Tibial nerve (tissue), 4 donors: ENCODE data around the gene PHF5A. TPM values are rescaled to one million over a fixed set of nuclear protein-coding genes. Genes with fewer than 3 reads are reported as not detected.

Experiments
- DNase-seq, 2 donors: peaks; one replicate each; pipeline ENCODE4 v3.0.0-alpha.2; 2019; ENCODE audit warnings: low spot score in 2 of 2
- H3K27ac ChIP-seq, 4 donors: fragments of 200-600 bp; sonication (generic) in 3 of 4; one replicate each; pipeline ENCODE4 v1.5.1; 2017 to 2019; ENCODE audit warnings: mild to moderate bottlenecking in 1 of 4
- H3K27me3 ChIP-seq, 2 donors: fragments of 200-600 bp; sonication (generic) in 1 of 2; one replicate each; pipeline versions ENCODE4 v1.5.1 to v1.6.0; 2017 to 2019
- H3K36me3 ChIP-seq, 3 donors: fragments of 200-600 bp; sonication (generic); one replicate each; pipeline ENCODE4 v1.5.1; 2018 to 2019
- H3K4me1 ChIP-seq, 4 donors: fragments of 200-600 bp; sonication (generic) in 3 of 4; one replicate each; pipeline ENCODE4 v1.5.1; 2017 to 2019
- H3K4me3 ChIP-seq, 4 donors: fragments of 200-600 bp; sonication (generic) in 3 of 4; one replicate each; pipeline ENCODE4 v1.5.1; 2017 to 2019; ENCODE audit warnings: mild to moderate bottlenecking in 1 of 4, moderate library complexity in 1 of 4
- H3K9me3 ChIP-seq, 4 donors: fragments of 200-600 bp; sonication (generic) in 3 of 4; one replicate each; pipeline ENCODE4 v1.5.1; 2017 to 2019
- EP300 ChIP-seq, 2 donors: sonication (generic); formaldehyde crosslinking; IDR thresholded peaks; one replicate each; pipeline ENCODE4 v1.6.1; 2017; ENCODE audit warnings: antibody characterized with exemption in 2 of 2, mild to moderate bottlenecking in 1 of 2
- POLR2A ChIP-seq, 2 donors: fragments of 450-650 bp; IDR thresholded peaks; one replicate each; pipeline ENCODE4 v1.6.1; 2017; ENCODE audit warnings: antibody characterized with exemption in 2 of 2, mild to moderate bottlenecking in 2 of 2, moderate library complexity in 2 of 2
- WGBS, 2 donors: methylation state at CpG; one replicate each; pipeline ENCODE4 v1.1.5; 2018; 5-methylcytosine and 5-hydroxymethylcytosine counted together
- total RNA-seq, 4 donors: library from RNA; depleted of rRNA; stranded (reverse); fragments of >200 nt; gene quantifications; one replicate each; pipeline ENCODE4 v1.1.0, GENCODE V29; 2016
- TF ChIP-seq, protein P1 (sequence below), 5 experiments: fragments of 200-600 bp in 3 of 5; fragments of 450-650 bp in 2 of 5; sonication (generic) in 3 of 5; IDR thresholded peaks; one replicate each; pipeline ENCODE4 v1.5.1; 2016 to 2019; ENCODE audit warnings: antibody characterized with exemption in 5 of 5, mild to moderate bottlenecking in 3 of 5, moderate library complexity in 2 of 5

PHF5A gene
- total RNA-seq, 4 donors from 2014 or later, result 32.6 to 51.5 (median 36.4) TPM

DNA sequence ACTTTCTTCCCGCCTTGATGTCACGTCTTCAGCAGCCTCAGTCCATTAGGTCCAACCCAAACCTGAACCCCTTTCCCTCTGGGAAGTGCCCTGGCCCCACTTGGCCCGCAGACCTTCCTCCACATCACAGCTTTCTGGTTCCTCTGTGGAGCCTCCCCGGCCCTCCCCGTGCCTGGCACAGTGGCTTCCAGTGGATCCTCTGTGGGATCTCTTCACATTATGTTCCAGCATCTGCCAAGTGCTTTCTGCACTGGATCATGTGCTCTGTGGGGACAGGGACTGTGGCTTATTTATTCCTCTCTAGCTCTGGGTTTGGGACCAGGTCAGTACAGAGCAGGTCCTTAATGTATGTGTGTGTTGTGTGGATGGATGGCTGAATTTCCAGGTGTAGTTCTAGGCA lies 44.9 kb upstream of the PHF5A start:
- Histone ChIP-seq H3K27me3 (no peaks in the 10 kb centered on the region), H3K9me3 (no peaks in the 10 kb centered on the region), H3K27ac (peak overlapping the region in 3 of 4 donors; percentile 10 to 87 (median 60)), H3K4me3 (no peak overlapping the region), H3K4me1 (peaks cover 0 to 41% (median 7%) of the 10 kb centered on the region in 4 donors), H3K36me3 (peaks cover 0 to 88% (median 5%) of the 10 kb centered on the region in 3 donors)
- TF ChIP-seq, protein P1, sequence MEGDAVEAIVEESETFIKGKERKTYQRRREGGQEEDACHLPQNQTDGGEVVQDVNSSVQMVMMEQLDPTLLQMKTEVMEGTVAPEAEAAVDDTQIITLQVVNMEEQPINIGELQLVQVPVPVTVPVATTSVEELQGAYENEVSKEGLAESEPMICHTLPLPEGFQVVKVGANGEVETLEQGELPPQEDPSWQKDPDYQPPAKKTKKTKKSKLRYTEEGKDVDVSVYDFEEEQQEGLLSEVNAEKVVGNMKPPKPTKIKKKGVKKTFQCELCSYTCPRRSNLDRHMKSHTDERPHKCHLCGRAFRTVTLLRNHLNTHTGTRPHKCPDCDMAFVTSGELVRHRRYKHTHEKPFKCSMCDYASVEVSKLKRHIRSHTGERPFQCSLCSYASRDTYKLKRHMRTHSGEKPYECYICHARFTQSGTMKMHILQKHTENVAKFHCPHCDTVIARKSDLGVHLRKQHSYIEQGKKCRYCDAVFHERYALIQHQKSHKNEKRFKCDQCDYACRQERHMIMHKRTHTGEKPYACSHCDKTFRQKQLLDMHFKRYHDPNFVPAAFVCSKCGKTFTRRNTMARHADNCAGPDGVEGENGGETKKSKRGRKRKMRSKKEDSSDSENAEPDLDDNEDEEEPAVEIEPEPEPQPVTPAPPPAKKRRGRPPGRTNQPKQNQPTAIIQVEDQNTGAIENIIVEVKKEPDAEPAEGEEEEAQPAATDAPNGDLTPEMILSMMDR (IDR thresholded peaks at IDR 0.05), result no peak
- no peak for TF ChIP-seq EP300 (IDR thresholded peaks at IDR 0.05)
- no peak for TF ChIP-seq POLR2A (IDR thresholded peaks at IDR 0.05)
- 66 to 71% methylated on average over 5 of the region's 5 CpGs for WGBS, 2 donors
- DNase-seq, result no peak

DNA sequence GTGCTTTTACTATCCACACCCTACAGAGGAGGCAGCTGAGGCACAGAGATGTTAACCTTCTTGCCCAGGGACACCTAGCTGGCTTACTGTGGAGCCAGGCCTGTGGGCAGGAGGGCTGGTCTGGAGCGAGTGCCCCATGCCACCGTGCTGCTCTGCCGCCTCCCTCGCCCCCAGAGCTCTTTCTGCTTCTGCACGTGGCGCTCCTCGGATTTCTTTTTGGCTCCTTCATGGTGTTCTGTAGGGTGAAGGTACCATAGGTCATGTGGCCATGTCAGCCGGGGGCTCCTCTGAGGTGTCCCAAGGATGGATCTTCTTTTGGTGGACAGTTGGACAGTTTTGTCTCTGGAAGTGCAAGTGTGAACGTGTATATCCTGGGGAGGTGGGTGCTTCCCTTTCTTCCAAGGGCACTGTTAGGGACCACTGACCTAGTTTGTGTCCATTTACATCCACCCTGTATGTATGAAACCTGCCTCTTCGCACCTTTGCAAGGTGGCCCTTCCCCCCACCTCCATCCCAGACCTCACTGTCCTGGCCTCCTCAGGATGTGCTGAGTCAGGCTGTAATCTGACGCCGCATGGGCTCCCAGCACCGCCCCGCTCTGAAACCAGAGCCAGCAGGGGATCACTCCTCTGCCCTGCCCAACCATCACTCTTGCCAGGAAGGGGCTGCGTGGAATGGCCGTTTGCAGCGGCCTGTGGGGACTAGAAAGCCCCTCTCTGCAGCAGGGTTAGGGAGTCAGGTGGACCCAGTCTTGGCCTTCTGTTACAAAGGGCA lies 44.1 kb upstream of the PHF5A start:
- peaks cover 0 to 91% (median 5%) of the 10 kb centered on the region in 3 donors for H3K36me3 ChIP-seq

DNA sequence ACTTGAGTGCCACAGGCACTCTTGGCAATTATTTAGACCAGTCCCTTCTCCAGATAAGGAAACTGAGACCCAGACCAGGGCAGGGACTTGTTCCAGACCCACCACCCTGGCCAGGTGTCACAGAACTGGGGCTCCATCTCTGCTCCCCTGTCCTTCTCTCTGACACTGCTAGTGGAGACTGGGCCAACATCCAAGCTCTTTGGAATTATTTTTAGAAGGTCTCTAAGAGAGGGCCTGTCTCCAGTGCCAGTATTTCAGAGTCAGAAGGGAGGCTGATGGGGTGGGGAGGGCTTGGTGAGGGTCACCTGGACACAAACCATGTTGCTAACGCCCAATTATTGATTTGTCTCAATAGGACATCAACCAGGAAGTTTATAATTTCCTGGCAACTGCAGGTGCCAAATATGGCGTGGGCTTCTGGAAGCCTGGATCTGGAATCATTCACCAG lies 43.1 kb upstream of the PHF5A start:
- peak overlapping the region in 2 of 4 donors; percentile 69 to 87 for H3K27ac ChIP-seq
- TF ChIP-seq, protein P1 (IDR thresholded peaks at IDR 0.05), result no peak
- TF ChIP-seq EP300 (IDR thresholded peaks at IDR 0.05) (no peak), POLR2A (IDR thresholded peaks at IDR 0.05) (no peak)
- no peaks in the 10 kb centered on the region for H3K9me3 ChIP-seq
- peaks cover 0 to 84% (median 5%) of the 10 kb centered on the region in 3 donors for H3K36me3 ChIP-seq
- 63 to 75% methylated on average over 2 of the region's 2 CpGs for WGBS, 2 donors
- DNase-seq, result no peak
- peaks cover 0 to 47% (median 9%) of the 10 kb centered on the region in 4 donors for H3K4me1 ChIP-seq
- no peaks in the 10 kb centered on the region for H3K27me3 ChIP-seq
- no peak overlapping the region for H3K4me3 ChIP-seq

More for the DNA sequence above, 44.1 kb upstream of the PHF5A start:
- H3K27me3 ChIP-seq, result no peaks in the 10 kb centered on the region
- TF ChIP-seq POLR2A (IDR thresholded peaks at IDR 0.05), result no peak
- 66 to 75% methylated on average over 15 to 17 of the region's 17 CpGs for WGBS, 2 donors
- H3K27ac ChIP-seq, result peak overlapping the region in 3 of 4 donors; percentile 10 to 87 (median 60)
- H3K4me3 ChIP-seq, result no peak overlapping the region
- H3K9me3 ChIP-seq, result no peaks in the 10 kb centered on the region
- peaks cover 0 to 43% (median 11%) of the 10 kb centered on the region in 4 donors for H3K4me1 ChIP-seq
- DNase-seq, result no peak

DNA sequence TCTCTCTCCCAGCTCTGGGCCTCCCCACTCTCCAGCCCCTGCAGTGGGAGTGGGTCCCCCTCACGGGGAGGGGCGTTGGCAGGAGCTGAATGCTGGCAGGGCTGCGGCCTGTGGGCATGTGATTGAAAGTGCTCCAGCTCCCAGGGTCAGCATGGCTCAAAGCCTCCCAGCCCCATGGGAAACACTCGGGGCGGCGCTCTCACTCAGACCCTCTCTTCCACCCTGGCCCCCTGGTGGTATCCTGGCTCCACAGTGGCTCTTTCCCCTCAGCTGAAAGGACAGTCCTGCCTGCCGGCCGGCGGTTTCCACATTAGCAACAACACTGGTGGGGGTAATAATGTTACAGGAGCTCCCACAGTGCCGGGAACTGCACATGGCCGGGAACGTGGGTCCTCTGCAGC lies 40.3 kb upstream of the PHF5A start:
- H3K27ac ChIP-seq, result peak overlapping the region; percentile 65 to 91 (median 78)
- peaks cover 0 to 72% (median 9%) of the 10 kb centered on the region in 4 donors for H3K4me1 ChIP-seq
- peak; percentile 64 to 89 for TF ChIP-seq EP300 (IDR thresholded peaks at IDR 0.05)
- TF ChIP-seq POLR2A (IDR thresholded peaks at IDR 0.05), result peak in 1 of 2 donors; percentile 42
- TF ChIP-seq, protein P1 (IDR thresholded peaks at IDR 0.05), result peak in 4 of 5 experiments; percentile 15 to 58 (median 44)
- DNase-seq, result no peak
- H3K4me3 ChIP-seq, result no peak overlapping the region
- no peaks in the 10 kb centered on the region for H3K9me3 ChIP-seq
- no peaks in the 10 kb centered on the region for H3K27me3 ChIP-seq
- 22 to 45% methylated on average over 12 of the region's 12 CpGs for WGBS, 2 donors
- H3K36me3 ChIP-seq, result peaks cover 0 to 65% (median 3%) of the 10 kb centered on the region in 3 donors

DNA sequence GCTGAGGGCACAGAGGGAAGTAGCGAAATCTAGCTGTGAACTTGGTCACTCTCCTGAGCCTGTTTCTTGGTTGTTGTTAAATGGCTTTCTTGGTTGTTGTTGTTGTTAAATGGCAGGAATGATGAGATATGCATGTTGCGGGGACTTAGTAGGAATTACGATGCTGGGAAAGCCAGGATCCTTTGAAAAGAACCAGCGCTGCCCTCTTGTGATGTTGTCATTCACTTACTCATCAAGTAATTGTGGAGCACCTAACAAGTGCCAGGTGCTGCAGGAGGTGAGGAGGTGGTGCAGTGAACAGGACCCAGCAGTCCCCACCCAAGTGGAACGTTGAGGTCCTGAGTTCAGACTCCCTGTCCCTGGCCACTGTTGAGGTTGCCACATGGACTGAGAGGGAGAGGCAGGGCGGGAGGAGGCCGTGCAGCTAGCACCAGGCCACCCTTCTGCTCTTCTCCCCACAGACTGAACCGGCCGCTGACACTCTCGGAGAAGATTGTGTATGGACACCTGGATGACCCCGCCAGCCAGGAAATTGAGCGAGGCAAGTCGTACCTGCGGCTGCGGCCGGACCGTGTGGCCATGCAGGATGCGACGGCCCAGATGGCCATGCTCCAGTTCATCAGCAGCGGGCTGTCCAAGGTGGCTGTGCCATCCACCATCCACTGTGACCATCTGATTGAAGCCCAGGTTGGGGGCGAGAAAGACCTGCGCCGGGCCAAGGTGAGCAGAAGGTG lies 39.0 kb upstream of the PHF5A start:
- peak overlapping the region; percentile 9 to 91 (median 78) for H3K27ac ChIP-seq
- TF ChIP-seq POLR2A (IDR thresholded peaks at IDR 0.05), result no peak
- no peak for TF ChIP-seq EP300 (IDR thresholded peaks at IDR 0.05)
- TF ChIP-seq, protein P1 (IDR thresholded peaks at IDR 0.05), result no peak
- no peaks in the 10 kb centered on the region for H3K27me3 ChIP-seq
- H3K36me3 ChIP-seq, result peaks cover 0 to 61% (median 3%) of the 10 kb centered on the region in 3 donors
- WGBS, 2 donors, result 87 to 91% methylated on average over 23 of the region's 23 CpGs
- H3K9me3 ChIP-seq, result no peaks in the 10 kb centered on the region
- H3K4me1 ChIP-seq, result peaks cover 0 to 62% (median 9%) of the 10 kb centered on the region in 4 donors
- no peak overlapping the region for H3K4me3 ChIP-seq
- DNase-seq, result no peak
